ENCODE data around the gene MROH9.

The MROH9 gene

GRCh38 chr1:170970256-170970655 lies 34.9 kb downstream of the MROH9 start:
- ATAC-seq (ENCODE audit: insufficient read depth, low read depth) (no peak), DNase-seq (no peak)

GRCh38 chr1:170978371-170978910 lies 43.1 kb downstream of the MROH9 start:
- Histone ChIP-seq H3K9me3 (ENCODE audit: insufficient read depth, low read length, severe bottlenecking) (no peaks in the 10 kb centered on the region), H4K20me1 (ENCODE audit: insufficient read depth, low read length) (no peaks in the 10 kb centered on the region), H3K4me3 (ENCODE audit: low read depth in 1 of 2, low read length in 2 of 2) (no peak overlapping the region), H3K27ac (ENCODE audit: low read length) (no peak overlapping the region), H3K79me2 (ENCODE audit: insufficient read depth, low read length) (no peaks in the 10 kb centered on the region), H3K9ac (ENCODE audit: low read depth, low read length) (no peak overlapping the region), H2AFZ (ENCODE audit: low read depth, low read length) (no peak overlapping the region), H3K27me3 (ENCODE audit: insufficient read depth, low read length, poor library complexity) (no peaks in the 10 kb centered on the region), H3K4me1 (ENCODE audit: insufficient read depth, low read length) (no peaks in the 10 kb centered on the region), H3K4me2 (ENCODE audit: insufficient read depth, low read length) (no peak overlapping the region), H3K36me3 (ENCODE audit: insufficient read depth, low read length) (no peaks in the 10 kb centered on the region)
- DNase-seq, result no peak
- TF ChIP-seq EZH2 (IDR thresholded peaks at IDR 0.05; ENCODE audit: borderline replicate concordance, low read depth, low read length, severe bottlenecking) (no peak), CTCF (IDR thresholded peaks at IDR 0.05; ENCODE audit: borderline replicate concordance, extremely low read depth, low read length, poor library complexity, severe bottlenecking) (no peak)
- no peak for ATAC-seq (ENCODE audit: insufficient read depth, low read depth)

More at GRCh38 chr1:170970256-170970655, 34.9 kb downstream of the MROH9 start:
- H3K4me1 ChIP-seq (ENCODE audit: insufficient read depth, low read length), result no peaks in the 10 kb centered on the region
- no peak overlapping the region for H2AFZ ChIP-seq (ENCODE audit: low read depth, low read length)
- H3K9ac ChIP-seq (ENCODE audit: low read depth, low read length), result no peak overlapping the region
- H3K27ac ChIP-seq (ENCODE audit: low read length), result no peak overlapping the region
- no peaks in the 10 kb centered on the region for H3K9me3 ChIP-seq (ENCODE audit: insufficient read depth, low read length, severe bottlenecking)
- H4K20me1 ChIP-seq (ENCODE audit: insufficient read depth, low read length), result no peaks in the 10 kb centered on the region
- H3K4me3 ChIP-seq (ENCODE audit: low read depth in 1 of 2, low read length in 2 of 2), result no peak overlapping the region
- TF ChIP-seq CTCF (IDR thresholded peaks at IDR 0.05; ENCODE audit: borderline replicate concordance, extremely low read depth, low read length, poor library complexity, severe bottlenecking), result no peak
- no peak for TF ChIP-seq EZH2 (IDR thresholded peaks at IDR 0.05; ENCODE audit: borderline replicate concordance, low read depth, low read length, severe bottlenecking)
- no peaks in the 10 kb centered on the region for H3K27me3 ChIP-seq (ENCODE audit: insufficient read depth, low read length, poor library complexity)
- no peaks in the 10 kb centered on the region for H3K36me3 ChIP-seq (ENCODE audit: insufficient read depth, low read length)
- no peaks in the 10 kb centered on the region for H3K79me2 ChIP-seq (ENCODE audit: insufficient read depth, low read length)
- no peak overlapping the region for H3K4me2 ChIP-seq (ENCODE audit: insufficient read depth, low read length)

- Histone ChIP-seq H3K4me1 (ENCODE audit: insufficient read depth, low read length) (no peaks in the 10 kb centered on the region), H4K20me1 (ENCODE audit: insufficient read depth, low read length) (no peaks in the 10 kb centered on the region), H3K9me3 (ENCODE audit: insufficient read depth, low read length, severe bottlenecking) (no peaks in the 10 kb centered on the region), H3K9ac (ENCODE audit: low read depth, low read length) (no peak overlapping the region), H3K27ac (ENCODE audit: low read length) (no peak overlapping the region), H2AFZ (ENCODE audit: low read depth, low read length) (no peak overlapping the region), H3K36me3 (ENCODE audit: insufficient read depth, low read length) (no peaks in the 10 kb centered on the region), H3K4me2 (ENCODE audit: insufficient read depth, low read length) (no peak overlapping the region), H3K79me2 (ENCODE audit: insufficient read depth, low read length) (no peaks in the 10 kb centered on the region), H3K4me3 (ENCODE audit: low read depth in 1 of 2, low read length in 2 of 2) (no peak overlapping the region), H3K27me3 (ENCODE audit: insufficient read depth, low read length, poor library complexity) (no peaks in the 10 kb centered on the region)
- TF ChIP-seq CTCF (IDR thresholded peaks at IDR 0.05; ENCODE audit: borderline replicate concordance, extremely low read depth, low read length, poor library complexity, severe bottlenecking) (no peak), EZH2 (IDR thresholded peaks at IDR 0.05; ENCODE audit: borderline replicate concordance, low read depth, low read length, severe bottlenecking) (no peak)
- DNase-seq (no peak), ATAC-seq (ENCODE audit: insufficient read depth, low read depth) (no peak)
These were observed 50.1 kb downstream of the MROH9 start for GRCh38 chr1:170985406-170985805.

GRCh38 chr1:170986901-170987300 lies 51.6 kb downstream of the MROH9 start:
- H3K9me3 ChIP-seq (ENCODE audit: insufficient read depth, low read length, severe bottlenecking), result no peaks in the 10 kb centered on the region
- no peak overlapping the region for H2AFZ ChIP-seq (ENCODE audit: low read depth, low read length)
- H3K9ac ChIP-seq (ENCODE audit: low read depth, low read length), result no peak overlapping the region
- TF ChIP-seq CTCF (IDR thresholded peaks at IDR 0.05; ENCODE audit: borderline replicate concordance, extremely low read depth, low read length, poor library complexity, severe bottlenecking) (no peak), EZH2 (IDR thresholded peaks at IDR 0.05; ENCODE audit: borderline replicate concordance, low read depth, low read length, severe bottlenecking) (no peak)
- DNase-seq (no peak), ATAC-seq (ENCODE audit: insufficient read depth, low read depth) (no peak)
- no peak overlapping the region for H3K27ac ChIP-seq (ENCODE audit: low read length)
- H3K4me1 ChIP-seq (ENCODE audit: insufficient read depth, low read length), result no peaks in the 10 kb centered on the region
- H3K27me3 ChIP-seq (ENCODE audit: insufficient read depth, low read length, poor library complexity), result no peaks in the 10 kb centered on the region
- no peaks in the 10 kb centered on the region for H3K36me3 ChIP-seq (ENCODE audit: insufficient read depth, low read length)
- H3K4me2 ChIP-seq (ENCODE audit: insufficient read depth, low read length), result no peak overlapping the region
- no peaks in the 10 kb centered on the region for H4K20me1 ChIP-seq (ENCODE audit: insufficient read depth, low read length)
- H3K4me3 ChIP-seq (ENCODE audit: low read depth in 1 of 2, low read length in 2 of 2), result no peak overlapping the region
- H3K79me2 ChIP-seq (ENCODE audit: insufficient read depth, low read length), result no peaks in the 10 kb centered on the region

Data from DND-41 (cell line).